PC-9 (cell line): ENCODE data around the gene AZGP1. TPM values are rescaled to one million over a fixed set of nuclear protein-coding genes. Genes with fewer than 3 reads are reported as not detected.

ENCODE experiments used
- BruUV-seq: library from RNA; stranded (reverse); fragments of 400-500 nt; replicated peaks from 2 replicates; lab custom pipeline; 2021; lab: Mats Ljungman, UMichigan
- CTCF ChIA-PET: fragments of 300-600 bp; sonication (Branson Sonifier 250); formaldehyde crosslinking; loops from one replicate; lab custom pipeline; 2022; ENCODE audit warnings: antibody characterized with exemption; lab: Charles Lee
- POLR2A ChIA-PET: fragments of 300-600 bp; sonication (Branson Sonifier 250); formaldehyde crosslinking; loops from one replicate; lab custom pipeline; 2022; ENCODE audit warnings: antibody characterized with exemption; ENCODE audit not compliant: unreplicated experiment; lab: Charles Lee
- DNase-seq, 2 experiments: peaks; one replicate each; pipeline versions ENCODE4 v3.0.0 to v3.0.0-alpha.2; 2015 to 2022; ENCODE audit warnings: mixed read lengths in 1 of 2
- H2AFZ ChIP-seq: fragments of 200-600 bp; sonication (generic); 2 replicates; pipeline ENCODE4 v1.8.1; 2017; ENCODE audit warnings: antibody characterized with exemption
- H3F3A ChIP-seq: fragments of 200-600 bp; sonication (generic); 2 replicates; pipeline ENCODE4 v1.8.1; 2017; ENCODE audit warnings: antibody characterized with exemption, mild to moderate bottlenecking, low read depth; ENCODE audit not compliant: insufficient read depth
- H3K27ac ChIP-seq: fragments of 200-600 bp; sonication (generic); 2 replicates; pipeline ENCODE4 v1.6.1; 2016; ENCODE audit warnings: mixed run types
- H3K27me3 ChIP-seq: fragments of 200-600 bp; sonication (generic); 2 replicates; pipeline ENCODE4 v1.6.1; 2016; ENCODE audit warnings: low read depth, mixed run types; ENCODE audit not compliant: insufficient read depth
- H3K36me3 ChIP-seq: fragments of 200-600 bp; sonication (generic); 2 replicates; pipeline ENCODE4 v1.6.1; 2016; ENCODE audit warnings: low read depth, mixed run types
- H3K4me1 ChIP-seq: fragments of 200-600 bp; sonication (generic); replicated peaks from 2 replicates; pipeline ENCODE4 v1.6.1; 2016; ENCODE audit warnings: mixed run types; ENCODE audit not compliant: insufficient read depth
- H3K4me2 ChIP-seq: fragments of 200-600 bp; sonication (generic); 2 replicates; pipeline ENCODE4 v1.6.1; 2017; ENCODE audit warnings: mixed run types
- H3K4me3 ChIP-seq: fragments of 200-600 bp; sonication (generic); 2 replicates; pipeline ENCODE4 v1.6.1; 2016; ENCODE audit warnings: mixed run types
- H3K79me2 ChIP-seq: fragments of 200-600 bp; sonication (generic); 2 replicates; pipeline ENCODE4 v1.6.1; 2017; ENCODE audit warnings: low read depth, mixed run types
- H3K9me2 ChIP-seq: fragments of 200-600 bp; sonication (generic); 2 replicates; pipeline ENCODE4 v1.8.1; 2017; ENCODE audit warnings: mild to moderate bottlenecking; ENCODE audit not compliant: insufficient read depth
- H3K9me3 ChIP-seq: fragments of 200-600 bp; sonication (generic); 2 replicates; pipeline ENCODE4 v1.8.1; 2016; ENCODE audit warnings: low read depth; ENCODE audit not compliant: insufficient read depth
- H4K20me1 ChIP-seq: fragments of 200-600 bp; sonication (generic); 2 replicates; pipeline ENCODE4 v1.8.1; 2017; ENCODE audit not compliant: insufficient read depth
- EZH2 ChIP-seq: fragments of 200-600 bp; sonication (generic); IDR thresholded peaks from 2 replicates; pipeline ENCODE4 v1.8.0; 2017; ENCODE audit warnings: antibody characterized with exemption, low read depth
- intact Hi-C: fragments of 100-400 bp; cut with micrococcal nuclease; formaldehyde crosslinking; loops from one replicate; pipeline ENCODE4 v1.10.0; 2022; ENCODE audit not compliant: unreplicated experiment
- total RNA-seq: library from RNA; stranded (reverse); gene quantifications from 2 replicates; pipeline ENCODE4 v1.2.3, GENCODE V29; 2021
- TF ChIP-seq, protein P1 (sequence below): fragments of 200-600 bp; sonication (generic); conservative IDR thresholded peaks from 2 replicates; pipeline ENCODE4 v1.6.1; 2017; ENCODE audit warnings: mixed run types, antibody characterized with exemption, mild to moderate bottlenecking, moderate library complexity

AZGP1 gene
- total RNA-seq, 1 experiment from 2014 or later = not detected

DNA sequence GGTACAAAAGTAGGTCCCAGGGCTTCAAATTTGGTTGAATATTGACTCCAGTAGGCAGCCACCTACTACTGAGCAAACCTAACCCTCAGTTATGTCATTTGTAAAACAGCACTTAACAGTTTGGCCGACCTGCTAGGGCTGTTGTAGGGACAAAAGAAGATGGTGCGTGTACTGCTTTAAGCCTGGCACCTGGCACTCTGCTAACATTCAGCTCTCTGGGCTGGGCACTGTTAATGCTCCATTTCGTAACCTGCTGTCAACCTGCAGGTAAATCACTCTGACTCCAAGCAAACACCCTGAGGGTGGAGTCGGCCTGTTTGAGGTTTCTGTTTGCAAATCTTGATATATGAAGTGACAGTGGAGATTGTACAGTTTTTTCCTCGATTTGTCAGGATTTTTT, 46.8 kb upstream of the AZGP1 start:
- CTCF ChIA-PET = no interaction called here

DNA sequence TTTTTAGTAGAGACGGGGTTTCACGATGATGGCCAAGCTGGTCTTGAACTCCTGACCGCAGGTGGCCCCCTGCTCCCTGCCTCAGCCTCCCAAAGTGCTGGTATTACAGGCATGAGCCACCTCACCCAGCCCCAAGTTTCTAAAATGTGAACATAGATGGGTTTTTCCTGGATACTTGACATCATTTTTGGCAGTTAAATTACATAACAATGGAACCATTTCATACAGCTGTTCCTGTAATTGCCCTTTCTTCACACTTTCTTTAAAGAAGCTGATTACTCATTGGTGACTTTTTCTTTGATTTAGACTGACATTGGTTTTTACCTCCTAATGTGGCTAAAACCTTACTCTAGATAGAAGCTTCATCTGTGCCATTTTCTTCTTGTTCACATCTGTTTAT, 45.5 kb upstream of the AZGP1 start:
- BruUV-seq = no TSS peak
- Histone ChIP-seq H3K9me3 (no peaks in the 10 kb centered on the region), H2AFZ (no peak overlapping the region), H4K20me1 (peaks cover 63% of the 10 kb centered on the region), H3K9me2 (no peaks in the 10 kb centered on the region), H3K4me1 (peaks cover 38% of the 10 kb centered on the region), H3K36me3 (peaks cover 24% of the 10 kb centered on the region), H3K4me3 (no peak overlapping the region), H3K27me3 (no peaks in the 10 kb centered on the region), H3K4me2 (no peak overlapping the region), H3K27ac (no peak overlapping the region), H3K79me2 (peaks cover 52% of the 10 kb centered on the region), H3F3A (peaks cover 50% of the 10 kb centered on the region)
- intact Hi-C loops = no loop called here
- POLR2A ChIA-PET = interaction anchor here (0.6 kb wide), 1 partner anchor 21 kb away, joined by 4 read pairs; no protein-coding TSS in a partner anchor
- DNase-seq = no peak
- TF ChIP-seq, protein P1, sequence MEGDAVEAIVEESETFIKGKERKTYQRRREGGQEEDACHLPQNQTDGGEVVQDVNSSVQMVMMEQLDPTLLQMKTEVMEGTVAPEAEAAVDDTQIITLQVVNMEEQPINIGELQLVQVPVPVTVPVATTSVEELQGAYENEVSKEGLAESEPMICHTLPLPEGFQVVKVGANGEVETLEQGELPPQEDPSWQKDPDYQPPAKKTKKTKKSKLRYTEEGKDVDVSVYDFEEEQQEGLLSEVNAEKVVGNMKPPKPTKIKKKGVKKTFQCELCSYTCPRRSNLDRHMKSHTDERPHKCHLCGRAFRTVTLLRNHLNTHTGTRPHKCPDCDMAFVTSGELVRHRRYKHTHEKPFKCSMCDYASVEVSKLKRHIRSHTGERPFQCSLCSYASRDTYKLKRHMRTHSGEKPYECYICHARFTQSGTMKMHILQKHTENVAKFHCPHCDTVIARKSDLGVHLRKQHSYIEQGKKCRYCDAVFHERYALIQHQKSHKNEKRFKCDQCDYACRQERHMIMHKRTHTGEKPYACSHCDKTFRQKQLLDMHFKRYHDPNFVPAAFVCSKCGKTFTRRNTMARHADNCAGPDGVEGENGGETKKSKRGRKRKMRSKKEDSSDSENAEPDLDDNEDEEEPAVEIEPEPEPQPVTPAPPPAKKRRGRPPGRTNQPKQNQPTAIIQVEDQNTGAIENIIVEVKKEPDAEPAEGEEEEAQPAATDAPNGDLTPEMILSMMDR = no peak
- no peak for TF ChIP-seq EZH2
- CTCF ChIA-PET = interaction anchor here (1.0 kb wide), 1 partner anchor 27 kb away, joined by 3 read pairs; no protein-coding TSS in a partner anchor

More for the DNA sequence above, 46.8 kb upstream of the AZGP1 start:
- no peak overlapping the region for H3K27ac ChIP-seq
- no peak overlapping the region for H2AFZ ChIP-seq
- POLR2A ChIA-PET = no interaction called here
- H3K4me2 ChIP-seq = peak overlapping the region; percentile 33; the same call in 1 of the 2 replicates
- no peaks in the 10 kb centered on the region for H3K9me2 ChIP-seq
- no peaks in the 10 kb centered on the region for H3K9me3 ChIP-seq
- H3K4me3 ChIP-seq = no peak overlapping the region
- peaks cover 38% of the 10 kb centered on the region for H3K79me2 ChIP-seq
- peaks cover 24% of the 10 kb centered on the region for H3K36me3 ChIP-seq
- no TSS peak for BruUV-seq
- H4K20me1 ChIP-seq = peaks cover 50% of the 10 kb centered on the region
- TF ChIP-seq, protein P1 = no peak
- TF ChIP-seq EZH2 = no peak
- H3K27me3 ChIP-seq = no peaks in the 10 kb centered on the region
- peak; percentile 42 to 87 for DNase-seq
- H3K4me1 ChIP-seq = peaks cover 25% of the 10 kb centered on the region
- intact Hi-C loops = no loop called here
- H3F3A ChIP-seq = peaks cover 41% of the 10 kb centered on the region

DNA sequence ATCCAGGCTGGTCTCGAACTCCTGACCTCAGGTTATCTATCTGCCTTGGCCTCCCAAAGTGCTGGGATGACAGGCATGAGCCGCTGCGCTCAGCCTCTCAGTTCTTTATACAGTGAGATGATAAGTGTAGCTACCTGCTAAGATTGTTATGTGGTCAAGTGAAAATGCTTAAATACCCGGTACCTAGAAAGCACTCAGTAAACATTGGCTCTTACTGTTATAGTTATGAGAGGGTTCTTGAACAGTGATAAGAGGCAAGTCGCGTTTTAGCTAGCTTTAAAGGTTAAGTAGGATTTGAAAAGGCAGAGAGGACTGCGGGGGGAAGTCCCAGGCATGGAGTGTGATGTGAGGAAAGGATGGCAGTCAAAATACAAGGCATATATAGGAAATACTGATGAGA, 44.1 kb upstream of the AZGP1 start:
- peaks cover 41% of the 10 kb centered on the region for H3F3A ChIP-seq
- no peak overlapping the region for H2AFZ ChIP-seq
- peaks cover 60% of the 10 kb centered on the region for H3K79me2 ChIP-seq
- H3K9me3 ChIP-seq = no peaks in the 10 kb centered on the region
- H4K20me1 ChIP-seq = peaks cover 61% of the 10 kb centered on the region
- no TSS peak for BruUV-seq
- no peaks in the 10 kb centered on the region for H3K27me3 ChIP-seq
- no peak overlapping the region for H3K4me2 ChIP-seq
- ChIA-PET POLR2A (no interaction called here), CTCF (no interaction called here)
- H3K36me3 ChIP-seq = peaks cover 16% of the 10 kb centered on the region
- peaks cover 30% of the 10 kb centered on the region for H3K4me1 ChIP-seq
- H3K27ac ChIP-seq = no peak overlapping the region
- TF ChIP-seq, protein P1 = no peak
- no peak for TF ChIP-seq EZH2
- intact Hi-C loops = no loop called here
- no peak for DNase-seq
- no peaks in the 10 kb centered on the region for H3K9me2 ChIP-seq
- no peak overlapping the region for H3K4me3 ChIP-seq
